MM.1S (cell line): ENCODE measurements around the gene HIGD1C.

ENCODE experiments used
- DNase-seq: peaks from one replicate; pipeline ENCODE4 v3.0.0-alpha.2; 2015
- H2AFZ ChIP-seq: fragments of 300-600 bp; sonication (generic); 2 replicates; pipeline ENCODE4 v1.6.0; 2016; ENCODE audit warnings: antibody characterized with exemption, low read length
- H3F3A ChIP-seq: fragments of 300-600 bp; sonication (generic); 2 replicates; pipeline ENCODE4 v1.6.1; 2016; ENCODE audit warnings: mild to moderate bottlenecking, antibody characterized with exemption, low read length, moderate library complexity, mixed read lengths; ENCODE audit not compliant: insufficient read depth
- H3K27ac ChIP-seq: fragments of 300-600 bp; sonication (generic); 2 replicates; pipeline ENCODE4 v1.5.1; 2016; ENCODE audit warnings: mild to moderate bottlenecking, low read length
- H3K27me3 ChIP-seq: fragments of 300-600 bp; sonication (generic); replicated peaks from 2 replicates; pipeline ENCODE4 v1.6.0; 2016; ENCODE audit warnings: low read length; ENCODE audit not compliant: insufficient read depth
- H3K36me3 ChIP-seq: fragments of 300-600 bp; sonication (generic); replicated peaks from 2 replicates; pipeline ENCODE4 v1.6.1; 2016; ENCODE audit warnings: mild to moderate bottlenecking, low read length, mixed read lengths; ENCODE audit not compliant: insufficient read depth
- H3K4me1 ChIP-seq: fragments of 300-600 bp; sonication (generic); 2 replicates; pipeline ENCODE4 v1.6.1; 2016; ENCODE audit warnings: low read length, mixed read lengths
- H3K4me2 ChIP-seq: fragments of 300-600 bp; sonication (generic); 2 replicates; pipeline ENCODE4 v1.6.0; 2016; ENCODE audit warnings: low read depth, low read length
- H3K4me3 ChIP-seq: fragments of 300-600 bp; sonication (generic); 2 replicates; pipeline ENCODE4 v1.5.1; 2016; ENCODE audit warnings: low read length, mixed read lengths
- H3K79me2 ChIP-seq: fragments of 300-600 bp; sonication (generic); 2 replicates; pipeline ENCODE4 v1.6.1; 2016; ENCODE audit warnings: mixed run types, low read length, mixed read lengths
- H3K9ac ChIP-seq: fragments of 300-600 bp; sonication (generic); 2 replicates; pipeline ENCODE4 v1.6.1; 2016; ENCODE audit warnings: low read length, mixed read lengths
- H3K9me2 ChIP-seq: fragments of 300-600 bp; sonication (generic); replicated peaks from 2 replicates; pipeline ENCODE4 v1.6.1; 2016; ENCODE audit warnings: mild to moderate bottlenecking, low read length, mixed read lengths; ENCODE audit not compliant: insufficient read depth
- H3K9me3 ChIP-seq: fragments of 300-600 bp; sonication (generic); replicated peaks from 2 replicates; pipeline ENCODE4 v1.6.1; 2016; ENCODE audit warnings: mild to moderate bottlenecking, low read length, mixed read lengths; ENCODE audit not compliant: insufficient read depth
- H4K20me1 ChIP-seq: fragments of 300-600 bp; sonication (generic); 2 replicates; pipeline ENCODE4 v1.6.1; 2016; ENCODE audit warnings: mild to moderate bottlenecking, low read length, moderate library complexity, mixed read lengths; ENCODE audit not compliant: insufficient read depth
- EZH2 ChIP-seq: fragments of 300-600 bp; sonication (generic); optimal IDR thresholded peaks from 2 replicates; pipeline ENCODE3; 2017; ENCODE audit warnings: low read depth, mild to moderate bottlenecking, antibody characterized with exemption, low read length, mixed read lengths
- EZH2phosphoT487 ChIP-seq: fragments of 300-600 bp; sonication (generic); IDR thresholded peaks from 2 replicates; pipeline ENCODE4 v1.6.1; 2018; ENCODE audit warnings: antibody characterized with exemption, low read length
- TF ChIP-seq, protein P1 (sequence below): fragments of 300-600 bp; sonication (generic); IDR thresholded peaks from 2 replicates; pipeline ENCODE4 v1.5.1; 2016; ENCODE audit warnings: antibody characterized with exemption, low read length, mixed read lengths

Gene HIGD1C

GRCh38 chr12:50922820-50923219, 29.5 kb upstream of the HIGD1C start:
- Histone ChIP-seq H3K9me3 (no peaks in the 10 kb centered on the region), H3K79me2 (peaks cover 66% of the 10 kb centered on the region), H3K4me3 (peak overlapping the region; percentile 35), H3K4me2 (peak overlapping the region; percentile 75), H3K27me3 (no peaks in the 10 kb centered on the region), H3F3A (peaks cover 90% of the 10 kb centered on the region), H3K9me2 (no peaks in the 10 kb centered on the region), H3K9ac (peak overlapping the region; percentile 66; the same call in 1 of the 2 replicates), H3K27ac (peak overlapping the region; percentile 94), H3K4me1 (peaks cover 27% of the 10 kb centered on the region), H3K36me3 (no peaks in the 10 kb centered on the region), H4K20me1 (no peaks in the 10 kb centered on the region), H2AFZ (peak overlapping the region; percentile 30)
- TF ChIP-seq EZH2phosphoT487 (no peak), EZH2 (no peak)
- TF ChIP-seq, protein P1, sequence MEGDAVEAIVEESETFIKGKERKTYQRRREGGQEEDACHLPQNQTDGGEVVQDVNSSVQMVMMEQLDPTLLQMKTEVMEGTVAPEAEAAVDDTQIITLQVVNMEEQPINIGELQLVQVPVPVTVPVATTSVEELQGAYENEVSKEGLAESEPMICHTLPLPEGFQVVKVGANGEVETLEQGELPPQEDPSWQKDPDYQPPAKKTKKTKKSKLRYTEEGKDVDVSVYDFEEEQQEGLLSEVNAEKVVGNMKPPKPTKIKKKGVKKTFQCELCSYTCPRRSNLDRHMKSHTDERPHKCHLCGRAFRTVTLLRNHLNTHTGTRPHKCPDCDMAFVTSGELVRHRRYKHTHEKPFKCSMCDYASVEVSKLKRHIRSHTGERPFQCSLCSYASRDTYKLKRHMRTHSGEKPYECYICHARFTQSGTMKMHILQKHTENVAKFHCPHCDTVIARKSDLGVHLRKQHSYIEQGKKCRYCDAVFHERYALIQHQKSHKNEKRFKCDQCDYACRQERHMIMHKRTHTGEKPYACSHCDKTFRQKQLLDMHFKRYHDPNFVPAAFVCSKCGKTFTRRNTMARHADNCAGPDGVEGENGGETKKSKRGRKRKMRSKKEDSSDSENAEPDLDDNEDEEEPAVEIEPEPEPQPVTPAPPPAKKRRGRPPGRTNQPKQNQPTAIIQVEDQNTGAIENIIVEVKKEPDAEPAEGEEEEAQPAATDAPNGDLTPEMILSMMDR: no peak
- no peak for DNase-seq

DNA sequence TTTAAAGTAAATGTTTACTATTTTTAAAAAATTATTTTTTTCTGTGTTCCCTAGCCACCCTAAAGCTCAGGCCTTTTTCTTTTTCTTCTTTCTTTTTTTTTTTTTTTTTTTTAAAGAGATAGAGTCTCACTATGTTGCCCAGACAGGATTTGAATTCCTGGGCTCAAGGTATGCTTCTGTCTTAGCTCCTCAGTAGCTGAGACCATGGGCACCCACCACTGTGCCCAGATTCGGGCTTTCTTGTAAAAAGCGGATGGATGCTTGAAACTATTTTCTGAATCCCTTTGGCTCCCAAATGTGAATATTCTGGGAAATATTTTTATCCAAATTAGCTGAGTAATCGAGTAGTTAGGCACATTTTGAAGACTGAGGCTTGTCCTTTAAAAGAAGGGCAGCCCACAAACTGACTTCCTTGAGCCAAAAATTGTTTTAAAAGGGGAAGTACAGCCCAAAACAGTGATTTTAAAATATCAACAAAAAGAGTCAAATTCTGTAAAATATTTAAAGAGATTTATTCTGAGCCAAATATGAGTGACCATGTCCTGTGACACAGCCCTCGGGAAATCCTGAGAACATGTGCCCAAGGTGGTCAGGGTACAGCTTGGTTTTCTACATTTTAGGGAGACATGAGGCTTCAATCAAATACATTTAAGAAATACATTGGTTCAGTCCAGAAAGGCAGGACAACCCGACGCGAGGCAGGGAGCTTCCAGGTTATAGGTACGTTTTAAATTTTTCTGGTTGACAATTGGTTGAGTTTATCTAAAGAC, 28.8 kb upstream of the HIGD1C start:
- H3K9ac ChIP-seq: peak overlapping the region; percentile 66
- no peaks in the 10 kb centered on the region for H3K9me3 ChIP-seq
- no peak overlapping the region for H2AFZ ChIP-seq
- H3K4me2 ChIP-seq: peak overlapping the region; percentile 75
- 0 out of 2 replicates have a peak, but pooled peaks cover 2% of the 10 kb centered on the region for H4K20me1 ChIP-seq
- DNase-seq: no peak
- H3K4me3 ChIP-seq: peak overlapping the region; percentile 35
- peaks cover 73% of the 10 kb centered on the region for H3K79me2 ChIP-seq
- peak overlapping the region; percentile 94 for H3K27ac ChIP-seq
- no peaks in the 10 kb centered on the region for H3K27me3 ChIP-seq
- peaks cover 20% of the 10 kb centered on the region for H3K4me1 ChIP-seq
- no peaks in the 10 kb centered on the region for H3K9me2 ChIP-seq
- peaks cover 84% of the 10 kb centered on the region for H3F3A ChIP-seq
- H3K36me3 ChIP-seq: no peaks in the 10 kb centered on the region
- TF ChIP-seq EZH2 (no peak), EZH2phosphoT487 (no peak)
- TF ChIP-seq, protein P1: no peak

DNA sequence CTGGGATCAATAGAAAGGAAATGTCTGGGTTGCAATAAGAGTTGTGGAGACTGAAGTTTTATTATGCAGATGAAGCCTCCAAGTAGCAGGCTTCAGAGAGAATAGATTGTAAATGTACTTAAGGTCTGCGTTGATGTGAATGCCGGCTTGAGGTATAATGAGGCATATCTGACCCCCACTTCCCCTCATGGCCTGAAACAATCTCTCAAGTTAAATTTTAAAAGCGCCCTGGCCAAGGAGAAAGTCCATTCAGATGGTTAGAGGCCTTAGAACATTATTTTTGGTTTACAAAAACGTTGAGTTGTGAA, 28.3 kb upstream of the HIGD1C start:
- TF ChIP-seq EZH2 (no peak), EZH2phosphoT487 (no peak)
- TF ChIP-seq, protein P1: no peak
- Histone ChIP-seq H4K20me1 (0 out of 2 replicates have a peak, but pooled peaks cover 8% of the 10 kb centered on the region), H3K27me3 (no peaks in the 10 kb centered on the region), H3K9ac (peak overlapping the region; percentile 66), H3F3A (peaks cover 80% of the 10 kb centered on the region), H3K4me3 (peak overlapping the region; percentile 35), H3K9me3 (no peaks in the 10 kb centered on the region), H2AFZ (no peak overlapping the region), H3K27ac (peak overlapping the region; percentile 94), H3K4me1 (peaks cover 16% of the 10 kb centered on the region), H3K36me3 (no peaks in the 10 kb centered on the region), H3K79me2 (peaks cover 78% of the 10 kb centered on the region), H3K4me2 (peak overlapping the region; percentile 75), H3K9me2 (no peaks in the 10 kb centered on the region)
- DNase-seq: no peak
